Stimulated activated CD4-positive, alpha-beta T cell treated with anti-CD3 and anti-CD28 coated beads, TNF-alpha, amount 100 ng/mL, for 1 hour (primary cell): ENCODE results near the gene ZCCHC14.
A peak's percentile ranks its signal among the peaks of the same experiment; 100 is the strongest.
"Not testable (repeated sequence)": the region's sequence is repeated elsewhere in the genome, so short reads cannot be mapped to it uniquely, and the experiment has no call there.

Source experiments
- DNase-seq, 3 donors: peaks; one replicate each; pipeline ENCODE4 v3.0.0-alpha.2; 2020; ENCODE audit warnings: low read depth in 3 of 3, low spot score in 1 of 3

Gene ZCCHC14

GRCh38 chr16:87412371-87412995, 80.3 kb downstream of the ZCCHC14 start:
- DNase-seq: no peak

GRCh38 chr16:87411375-87412271, 81.2 kb downstream of the ZCCHC14 start:
- DNase-seq: no peak

GRCh38 chr16:87410968-87411367, 81.9 kb downstream of the ZCCHC14 start:
- DNase-seq: no peak

GRCh38 chr16:87410530-87410929, 82.3 kb downstream of the ZCCHC14 start:
- no peak for DNase-seq

- no peak for DNase-seq
These were observed 83.0 kb downstream of the ZCCHC14 start for GRCh38 chr16:87409781-87410180.

GRCh38 chr16:87409153-87409552, 83.7 kb downstream of the ZCCHC14 start:
- no peak for DNase-seq

GRCh38 chr16:87407511-87408112, 85.2 kb downstream of the ZCCHC14 start:
- no peak for DNase-seq

- DNase-seq: no peak
These were observed 86.2 kb downstream of the ZCCHC14 start for GRCh38 chr16:87406495-87407088.

GRCh38 chr16:87404764-87405625, 87.8 kb downstream of the ZCCHC14 start:
- DNase-seq: no peak

- no peak for DNase-seq
These were observed 97.5 kb downstream of the ZCCHC14 start for GRCh38 chr16:87395181-87395842.

GRCh38 chr16:87393680-87394055, 99.2 kb downstream of the ZCCHC14 start:
- no peak for DNase-seq

GRCh38 chr16:87392821-87393679, 99.8 kb downstream of the ZCCHC14 start:
- no peak for DNase-seq

GRCh38 chr16:87391950-87392820, 100.6 kb downstream of the ZCCHC14 start, which contains the start of gene MAP1LC3B:
TSS of gene MAP1LC3B (plus strand) at chr16:87392336. CDS start at chr16:87392428, 92 bp downstream.
- peak; percentile 91 to 99 (median 99) for DNase-seq

GRCh38 chr16:87391324-87391949, 101.4 kb downstream of the ZCCHC14 start:
- no peak for DNase-seq

GRCh38 chr16:87390641-87391323, 102.0 kb downstream of the ZCCHC14 start:
- DNase-seq: no peak

GRCh38 chr16:87389914-87390313, 102.9 kb downstream of the ZCCHC14 start:
- DNase-seq: not testable (repeated sequence)

GRCh38 chr16:87389245-87389644, 103.6 kb downstream of the ZCCHC14 start:
- no peak for DNase-seq
